ENCODE measurements around the gene RABGEF1. TPM values are rescaled to one million over a fixed set of nuclear protein-coding genes. Genes with fewer than 3 reads are reported as not detected.
"Not testable (repeated sequence)": the region's sequence is repeated elsewhere in the genome, so short reads cannot be mapped to it uniquely, and the experiment has no call there.

The RABGEF1 gene
- polyA plus RNA-seq, 3 donors = 13.6 to 17.3 (median 17.1) TPM

- Mint-ChIP-seq H3K4me1 (no peaks in the 10 kb centered on the region), H3K36me3 (no peaks in the 10 kb centered on the region), H3K27ac (no peak overlapping the region), H3K4me3 (no peak overlapping the region), H3K9me3 (peaks cover 5 to 17% (median 14%) of the 10 kb centered on the region in 7 donors), H3K27me3 (ENCODE audit: low read depth in 3 of 3) (peaks cover 1 to 6% (median 5%) of the 10 kb centered on the region in 3 donors)
- Histone ChIP-seq H3K9ac (ENCODE audit: insufficient read depth, low read length, poor library complexity, severe bottlenecking) (no peak overlapping the region), H3K79me2 (ENCODE audit: insufficient read depth, low read length) (no peaks in the 10 kb centered on the region), H3K4me3 (replicated peaks in 1 of 3; ENCODE audit: low read depth in 2 of 3, low read length in 3 of 3) (no peak overlapping the region), H3K27ac (ENCODE audit: low read depth in 1 of 2, low read length in 2 of 2) (no peak overlapping the region), H4K20me1 (ENCODE audit: insufficient read depth, low read length) (no peaks in the 10 kb centered on the region), H3K4me2 (replicated peaks; ENCODE audit: extremely low read depth, low read length, poor library complexity, severe bottlenecking) (no peak overlapping the region), H2AFZ (ENCODE audit: insufficient read depth, low read depth, low read length, poor library complexity, severe bottlenecking) (no peak overlapping the region), H3K36me3 (replicated peaks in 1 of 2; ENCODE audit: control insufficient read depth in 1 of 2, insufficient read depth in 2 of 2, low read length in 2 of 2) (no peaks in the 10 kb centered on the region), H3K4me1 (ENCODE audit: control insufficient read depth in 1 of 2, insufficient read depth in 2 of 2, low read length in 2 of 2) (no peaks in the 10 kb centered on the region), H3K27me3 (ENCODE audit: control insufficient read depth in 2 of 2, insufficient read depth in 2 of 2, low read length in 2 of 2) (no peaks in the 10 kb centered on the region), H3K9me3 (replicated peaks in 1 of 2; ENCODE audit: control insufficient read depth in 1 of 2, insufficient read depth in 1 of 2, low read length in 2 of 2) (peaks cover 7 to 14% of the 10 kb centered on the region in 2 donors)
- DNase-seq = no peak
- intact Hi-C loops (cut with micrococcal nuclease) = no loop called here
- WGBS (ENCODE audit: insufficient coverage) = 100% methylated on average over 1 of the region's 3 CpGs
- TF ChIP-seq CTCF (IDR thresholded peaks at IDR 0.05) = no peak
These were observed 86.1 kb downstream of the RABGEF1 start for GRCh38 chr7:66826649-66827048.

GRCh38 chr7:66830976-66831375 is 90.4 kb downstream of the RABGEF1 start:
- not testable (repeated sequence) for H2AFZ ChIP-seq (ENCODE audit: insufficient read depth, low read depth, low read length, poor library complexity, severe bottlenecking); H3K9me3 ChIP-seq (replicated peaks in 1 of 2; ENCODE audit: control insufficient read depth in 1 of 2, insufficient read depth in 1 of 2, low read length in 2 of 2); H3K4me3 ChIP-seq (replicated peaks in 1 of 3; ENCODE audit: low read depth in 2 of 3, low read length in 3 of 3); H3K4me3 Mint-ChIP-seq; H3K36me3 ChIP-seq (replicated peaks in 1 of 2; ENCODE audit: control insufficient read depth in 1 of 2, insufficient read depth in 2 of 2, low read length in 2 of 2); H3K4me2 ChIP-seq (replicated peaks; ENCODE audit: extremely low read depth, low read length, poor library complexity, severe bottlenecking); H3K79me2 ChIP-seq (ENCODE audit: insufficient read depth, low read length); DNase-seq; H3K36me3 Mint-ChIP-seq; H3K4me1 ChIP-seq (ENCODE audit: control insufficient read depth in 1 of 2, insufficient read depth in 2 of 2, low read length in 2 of 2); H3K27me3 ChIP-seq (ENCODE audit: control insufficient read depth in 2 of 2, insufficient read depth in 2 of 2, low read length in 2 of 2); H3K9ac ChIP-seq (ENCODE audit: insufficient read depth, low read length, poor library complexity, severe bottlenecking); H4K20me1 ChIP-seq (ENCODE audit: insufficient read depth, low read length); H3K4me1 Mint-ChIP-seq; H3K27ac Mint-ChIP-seq; H3K9me3 Mint-ChIP-seq; H3K27ac ChIP-seq (ENCODE audit: low read depth in 1 of 2, low read length in 2 of 2)
- WGBS (ENCODE audit: insufficient coverage) = 90% methylated on average over 4 of the region's 6 CpGs
- intact Hi-C loops (cut with micrococcal nuclease) = loop anchor here in 1 of 2 donors (5.0 kb wide), 1 partner anchor 76 kb away; no protein-coding TSS in a partner anchor
- peaks cover 1 to 11% (median 5%) of the 10 kb centered on the region in 3 donors for H3K27me3 Mint-ChIP-seq (ENCODE audit: low read depth in 3 of 3)
